Activated T-helper 17 cell treated with anti-CD3 and anti-CD28 coated beads, Interleukin-2, amount 50 U/mL, for 72 hours (primary cell): Measurements from ENCODE around the gene LRRC1. TPM values are rescaled to one million over a fixed set of nuclear protein-coding genes. Genes with fewer than 3 reads are reported as not detected.

Experiments
- ATAC-seq: fragments of 150-1000 bp; cut with Tn5 transposase; replicated peaks from 2 replicates; pipeline ENCODE4 v1.10.0; 2021; ENCODE audit warnings: mild to moderate bottlenecking, moderate library complexity
- H3K27ac Mint-ChIP-seq: one replicate; pipeline ENCODE4 v1.8.0; 2022; ENCODE audit warnings: mixed read lengths
- H3K27me3 Mint-ChIP-seq: one replicate; pipeline ENCODE4 v1.8.0; 2022; ENCODE audit warnings: mixed read lengths
- H3K36me3 Mint-ChIP-seq: one replicate; pipeline ENCODE4 v1.8.0; 2022; ENCODE audit warnings: low read depth, mild to moderate bottlenecking, mixed read lengths
- H3K4me1 Mint-ChIP-seq: one replicate; pipeline ENCODE4 v1.8.0; 2022; ENCODE audit warnings: mixed read lengths
- H3K4me3 Mint-ChIP-seq: one replicate; pipeline ENCODE4 v1.8.0; 2022; ENCODE audit warnings: mild to moderate bottlenecking, mixed read lengths
- H3K9me3 Mint-ChIP-seq: one replicate; pipeline ENCODE4 v1.8.0; 2022; ENCODE audit warnings: mixed read lengths
- total RNA-seq, 2 donors: library from RNA; stranded (reverse); gene quantifications; one replicate each; pipeline ENCODE4 v1.2.3, GENCODE V29; 2022

Gene LRRC1
- total RNA-seq, 2 donors from 2014 or later, result 1.7 to 2.2 TPM

GRCh38 chr6:53961679-53962370 lies 167.0 kb downstream of the LRRC1 start:
- H3K9me3 Mint-ChIP-seq, result no peaks in the 10 kb centered on the region
- H3K4me1 Mint-ChIP-seq, result no peaks in the 10 kb centered on the region
- H3K27ac Mint-ChIP-seq, result no peak overlapping the region
- peaks cover 11% of the 10 kb centered on the region for H3K27me3 Mint-ChIP-seq
- H3K36me3 Mint-ChIP-seq, result no peaks in the 10 kb centered on the region
- H3K4me3 Mint-ChIP-seq, result no peak overlapping the region
- no peak for ATAC-seq

DNA sequence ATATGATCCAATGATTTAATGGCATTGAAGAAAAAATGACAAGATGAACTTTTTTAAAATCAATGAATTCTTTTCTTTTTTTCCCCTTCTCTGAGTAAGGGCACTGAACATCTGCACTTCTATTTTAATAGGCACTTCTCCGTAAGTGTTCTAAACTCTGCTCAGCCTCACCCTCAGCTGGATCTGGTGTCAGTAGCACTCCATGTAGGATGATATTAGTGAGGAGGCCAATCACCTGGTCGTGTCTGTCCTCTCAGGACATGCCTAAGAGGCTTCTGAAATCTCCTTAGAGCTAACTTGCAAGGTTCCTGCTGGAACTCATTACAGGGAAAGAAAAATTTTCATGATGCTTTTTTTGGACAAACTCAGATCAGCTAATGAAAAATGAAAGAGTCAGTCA lies 167.8 kb downstream of the LRRC1 start:
- peaks cover 11% of the 10 kb centered on the region for H3K27me3 Mint-ChIP-seq
- ATAC-seq, result no peak
- no peak overlapping the region for H3K27ac Mint-ChIP-seq
- no peaks in the 10 kb centered on the region for H3K36me3 Mint-ChIP-seq
- H3K9me3 Mint-ChIP-seq, result no peaks in the 10 kb centered on the region
- no peak overlapping the region for H3K4me3 Mint-ChIP-seq
- no peaks in the 10 kb centered on the region for H3K4me1 Mint-ChIP-seq

DNA sequence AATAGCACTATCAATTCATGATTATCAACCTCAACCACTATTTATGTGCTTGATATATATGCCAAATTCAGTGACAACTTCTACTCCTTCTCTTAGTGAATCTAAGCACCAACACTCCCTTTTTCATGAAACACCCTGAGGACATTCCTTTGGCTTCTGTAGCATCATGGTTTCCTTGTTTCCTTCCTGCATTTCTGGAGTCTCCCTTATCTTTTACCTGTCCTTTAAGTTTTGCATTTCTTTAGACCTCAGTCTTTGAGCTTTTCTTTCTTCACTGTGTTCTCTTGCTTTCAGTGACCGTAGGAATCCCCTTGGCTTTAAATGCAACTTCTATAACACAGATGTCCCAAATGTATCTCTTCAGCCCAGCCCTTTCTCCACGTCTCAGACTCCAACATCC lies 172.6 kb downstream of the LRRC1 start:
- ATAC-seq, result no peak
- H3K27me3 Mint-ChIP-seq, result peaks cover 20% of the 10 kb centered on the region
- H3K27ac Mint-ChIP-seq, result no peak overlapping the region
- no peaks in the 10 kb centered on the region for H3K36me3 Mint-ChIP-seq
- no peak overlapping the region for H3K4me3 Mint-ChIP-seq
- no peaks in the 10 kb centered on the region for H3K9me3 Mint-ChIP-seq
- H3K4me1 Mint-ChIP-seq, result no peaks in the 10 kb centered on the region

Other genes with a start within 250 kb of the LRRC1 start
- gene GCLC, start 249.9 kb upstream of the LRRC1 start, total RNA-seq, result 10 to 100 TPM; 36.1 to 48.2 TPM
- gene KLHL31, start 129.2 kb upstream of the LRRC1 start, total RNA-seq, result under 1 TPM; 0.28 to 0.42 TPM